Right ventricle myocardium superior (tissue), 1 donor: ENCODE data around the gene FOXF1. TPM values are rescaled to one million over a fixed set of nuclear protein-coding genes. Genes with fewer than 3 reads are reported as not detected.

Source experiments
- ATAC-seq: fragments of 200-7000 bp; cut with Tn5 transposase; one replicate; pipeline ENCODE4 v1.9.1; 2020; ENCODE audit warnings: mild to moderate bottlenecking; ENCODE audit not compliant: poor library complexity
- DNase-seq: peaks from one replicate; pipeline ENCODE4 v3.0.0-alpha.2; 2020
- intact Hi-C: fragments of 100-400 bp; cut with DNase I; formaldehyde crosslinking; loops from one replicate; pipeline ENCODE4 v1.11.2; 2022
- total RNA-seq: library from RNA; stranded (reverse); fragmentation: NEBNext Ultra II Directional; extraction: Animal tissue kit (Norgen Biotek cat#: 25700); gene quantifications from one replicate; pipeline ENCODE4 v1.2.1, GENCODE V29; 2021
- donor health status: DM: no; HTN: yes; CAD: no; lungs with severe emphysema.

Gene FOXF1
- total RNA-seq, 1 donor from 2014 or later: 0.11 TPM

GRCh38 chr16:86490859-86491639, 19.3 kb upstream of the FOXF1 start:
- intact Hi-C loops: no loop called here
- no peak for DNase-seq

GRCh38 chr16:86491640-86492023, 18.7 kb upstream of the FOXF1 start:
- intact Hi-C loops: no loop called here
- ATAC-seq (no peak), DNase-seq (no peak)

More at GRCh38 chr16:86490859-86491639, 19.3 kb upstream of the FOXF1 start:
- no peak for ATAC-seq

GRCh38 chr16:86492267-86492960, 17.9 kb upstream of the FOXF1 start:
- no peak for DNase-seq
- intact Hi-C loops: no loop called here

GRCh38 chr16:86492961-86493629, 17.2 kb upstream of the FOXF1 start:
- ATAC-seq (no peak), DNase-seq (no peak)
- intact Hi-C loops: no loop called here

More at GRCh38 chr16:86492267-86492960, 17.9 kb upstream of the FOXF1 start:
- ATAC-seq: no peak

- ATAC-seq (no peak), DNase-seq (no peak)
- intact Hi-C loops: no loop called here
Observed at GRCh38 chr16:86494039-86494564, 16.2 kb upstream of the FOXF1 start.

- DNase-seq (no peak), ATAC-seq (no peak)
- intact Hi-C loops: no loop called here
Observed at GRCh38 chr16:86494565-86495356, 15.6 kb upstream of the FOXF1 start.

- intact Hi-C loops: no loop called here
- ATAC-seq (no peak), DNase-seq (no peak)
Observed at GRCh38 chr16:86495357-86495701, 15.0 kb upstream of the FOXF1 start.

- ATAC-seq (no peak), DNase-seq (no peak)
- intact Hi-C loops: no loop called here
Observed at GRCh38 chr16:86495756-86496261, 14.5 kb upstream of the FOXF1 start.

- intact Hi-C loops: no loop called here
- ATAC-seq: no peak
- no peak for DNase-seq
Observed at GRCh38 chr16:86496262-86496928, 13.9 kb upstream of the FOXF1 start.

- ATAC-seq (no peak), DNase-seq (no peak)
- intact Hi-C loops: no loop called here
Observed at GRCh38 chr16:86496929-86497461, 13.3 kb upstream of the FOXF1 start.

GRCh38 chr16:86497551-86498021, 12.7 kb upstream of the FOXF1 start:
- DNase-seq: no peak
- ATAC-seq: no peak
- intact Hi-C loops: no loop called here

- no peak for ATAC-seq
- intact Hi-C loops: no loop called here
Observed at GRCh38 chr16:86498155-86498670, 12.1 kb upstream of the FOXF1 start.

GRCh38 chr16:86498671-86499439, 11.5 kb upstream of the FOXF1 start:
- intact Hi-C loops: no loop called here
- no peak for ATAC-seq
- no peak for DNase-seq

More at GRCh38 chr16:86498155-86498670, 12.1 kb upstream of the FOXF1 start:
- DNase-seq: no peak

- DNase-seq: no peak
- intact Hi-C loops: no loop called here
- no peak for ATAC-seq
Observed at GRCh38 chr16:86499440-86499786, 10.9 kb upstream of the FOXF1 start.

GRCh38 chr16:86499889-86500707, 10.2 kb upstream of the FOXF1 start:
- ATAC-seq (no peak), DNase-seq (no peak)
- intact Hi-C loops: no loop called here
